ENCODE data around the gene NGEF.

DNA sequence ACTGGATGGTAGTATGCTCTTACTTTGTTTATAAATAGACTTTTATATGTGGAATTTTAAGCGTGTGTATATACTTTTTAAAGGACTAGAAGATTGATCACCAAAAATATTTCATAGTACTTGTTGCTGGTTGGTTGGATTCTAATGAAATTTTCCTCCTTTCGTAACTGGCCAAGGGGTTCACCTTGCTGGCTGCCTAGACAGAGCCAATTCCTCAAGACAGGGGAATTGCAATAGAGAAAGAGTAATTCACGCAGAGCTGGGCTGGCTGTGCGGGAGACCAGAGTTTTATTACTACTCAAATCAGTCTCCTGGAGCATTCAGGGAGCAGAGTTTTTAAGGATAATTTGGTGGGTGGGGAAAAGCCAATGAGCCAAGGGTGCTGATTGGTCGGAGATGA lies 72.3 kb downstream of the NGEF start:
- TF ChIP-seq ESRRA (CRISPR knock-in tag; IDR thresholded peaks at IDR 0.05; ENCODE audit: borderline replicate concordance) (no peak), CTCF (IDR thresholded peaks at IDR 0.05) (no peak), AR (CRISPR knock-in tag; IDR thresholded peaks at IDR 0.05) (no peak)
- TF ChIP-seq, protein P1, sequence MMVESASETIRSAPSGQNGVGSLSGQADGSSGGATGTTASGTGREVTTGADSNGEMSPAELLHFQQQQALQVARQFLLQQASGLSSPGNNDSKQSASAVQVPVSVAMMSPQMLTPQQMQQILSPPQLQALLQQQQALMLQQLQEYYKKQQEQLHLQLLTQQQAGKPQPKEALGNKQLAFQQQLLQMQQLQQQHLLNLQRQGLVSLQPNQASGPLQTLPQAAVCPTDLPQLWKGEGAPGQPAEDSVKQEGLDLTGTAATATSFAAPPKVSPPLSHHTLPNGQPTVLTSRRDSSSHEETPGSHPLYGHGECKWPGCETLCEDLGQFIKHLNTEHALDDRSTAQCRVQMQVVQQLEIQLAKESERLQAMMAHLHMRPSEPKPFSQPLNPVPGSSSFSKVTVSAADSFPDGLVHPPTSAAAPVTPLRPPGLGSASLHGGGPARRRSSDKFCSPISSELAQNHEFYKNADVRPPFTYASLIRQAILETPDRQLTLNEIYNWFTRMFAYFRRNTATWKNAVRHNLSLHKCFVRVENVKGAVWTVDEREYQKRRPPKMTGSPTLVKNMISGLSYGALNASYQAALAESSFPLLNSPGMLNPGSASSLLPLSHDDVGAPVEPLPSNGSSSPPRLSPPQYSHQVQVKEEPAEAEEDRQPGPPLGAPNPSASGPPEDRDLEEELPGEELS (CRISPR knock-in tag; IDR thresholded peaks at IDR 0.05), result no peak
- TF ChIP-seq, protein P2, sequence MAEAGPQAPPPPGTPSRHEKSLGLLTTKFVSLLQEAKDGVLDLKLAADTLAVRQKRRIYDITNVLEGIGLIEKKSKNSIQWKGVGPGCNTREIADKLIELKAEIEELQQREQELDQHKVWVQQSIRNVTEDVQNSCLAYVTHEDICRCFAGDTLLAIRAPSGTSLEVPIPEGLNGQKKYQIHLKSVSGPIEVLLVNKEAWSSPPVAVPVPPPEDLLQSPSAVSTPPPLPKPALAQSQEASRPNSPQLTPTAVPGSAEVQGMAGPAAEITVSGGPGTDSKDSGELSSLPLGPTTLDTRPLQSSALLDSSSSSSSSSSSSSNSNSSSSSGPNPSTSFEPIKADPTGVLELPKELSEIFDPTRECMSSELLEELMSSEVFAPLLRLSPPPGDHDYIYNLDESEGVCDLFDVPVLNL (CRISPR knock-in tag; IDR thresholded peaks at IDR 0.05; ENCODE audit: borderline replicate concordance, low read depth), result no peak
